HG03280 (cell line): Measurements from ENCODE around the gene ODAM.
"Not testable (repeated sequence)": the region's sequence is repeated elsewhere in the genome, so short reads cannot be mapped to it uniquely, and the experiment has no call there.

Experiments used
- ATAC-seq: cut with Tn5 transposase; IDR thresholded peaks from one replicate; pipeline ENCODE4 v1.9.1; 2021; ENCODE audit warnings: mild to moderate bottlenecking, moderate library complexity; ENCODE audit not compliant: unreplicated experiment

Gene ODAM, protein sequence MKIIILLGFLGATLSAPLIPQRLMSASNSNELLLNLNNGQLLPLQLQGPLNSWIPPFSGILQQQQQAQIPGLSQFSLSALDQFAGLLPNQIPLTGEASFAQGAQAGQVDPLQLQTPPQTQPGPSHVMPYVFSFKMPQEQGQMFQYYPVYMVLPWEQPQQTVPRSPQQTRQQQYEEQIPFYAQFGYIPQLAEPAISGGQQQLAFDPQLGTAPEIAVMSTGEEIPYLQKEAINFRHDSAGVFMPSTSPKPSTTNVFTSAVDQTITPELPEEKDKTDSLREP

DNA sequence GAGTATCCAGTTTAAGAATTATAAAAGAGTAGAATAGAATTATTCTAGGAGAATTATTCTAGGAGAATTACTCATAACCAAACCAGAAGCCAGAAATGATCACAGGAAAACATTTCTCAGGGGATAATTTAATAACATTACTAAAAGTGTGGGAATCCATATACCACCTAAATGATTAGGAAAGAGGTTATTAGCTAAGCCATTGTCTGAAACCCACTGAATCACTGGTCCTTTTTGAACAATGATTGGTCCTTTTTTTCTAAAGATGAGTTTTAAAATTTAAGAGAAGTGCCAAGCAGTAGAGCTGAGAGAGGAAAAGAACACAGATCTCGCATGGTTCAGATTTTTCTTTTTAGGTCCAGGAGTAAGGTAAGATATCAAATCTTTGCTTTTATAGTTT lies at the start of gene ODAM:
ODAM (plus strand) TSS at position 301 of the 400 bp plus-strand sequence. CDS start 819 bp downstream, outside the sequence.
- no peak for ATAC-seq

DNA sequence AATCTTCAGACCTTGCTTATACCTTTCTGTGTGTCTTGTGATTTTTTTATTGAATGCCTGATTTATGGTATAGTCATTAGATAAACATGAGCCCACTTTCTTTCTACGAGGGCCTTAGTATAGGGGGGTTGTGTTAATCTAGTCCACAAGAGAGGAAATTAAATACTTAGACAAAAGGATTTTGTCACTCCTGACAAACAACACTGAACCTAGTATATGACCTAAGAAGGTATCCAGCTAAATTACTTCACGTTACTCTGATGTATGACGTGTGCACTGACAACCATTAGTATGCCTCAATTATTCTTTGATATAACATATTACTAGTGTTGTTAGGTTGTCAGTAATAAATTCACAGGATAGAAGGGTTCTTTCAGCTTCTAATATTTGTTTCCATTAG lies 44.3 kb upstream of the ODAM start:
- no peak for ATAC-seq

DNA sequence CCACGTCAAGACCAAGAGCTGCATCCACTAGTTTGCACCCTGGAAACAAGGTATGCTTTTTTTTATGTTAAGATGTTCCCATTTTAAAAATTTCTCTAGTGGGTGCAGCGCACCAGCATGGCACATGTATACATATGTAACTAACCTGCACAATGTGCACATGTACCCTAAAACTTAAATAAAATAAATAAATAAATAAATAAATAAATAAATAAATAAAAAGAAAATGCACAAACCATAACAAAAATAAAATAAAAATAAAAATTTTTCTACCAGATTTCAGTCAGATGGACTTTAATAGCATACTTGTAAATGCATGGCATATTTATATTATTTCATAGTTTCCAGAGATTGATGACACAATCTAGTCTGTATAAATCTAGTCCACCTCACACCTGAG lies 43.4 kb upstream of the ODAM start:
- no peak for ATAC-seq

DNA sequence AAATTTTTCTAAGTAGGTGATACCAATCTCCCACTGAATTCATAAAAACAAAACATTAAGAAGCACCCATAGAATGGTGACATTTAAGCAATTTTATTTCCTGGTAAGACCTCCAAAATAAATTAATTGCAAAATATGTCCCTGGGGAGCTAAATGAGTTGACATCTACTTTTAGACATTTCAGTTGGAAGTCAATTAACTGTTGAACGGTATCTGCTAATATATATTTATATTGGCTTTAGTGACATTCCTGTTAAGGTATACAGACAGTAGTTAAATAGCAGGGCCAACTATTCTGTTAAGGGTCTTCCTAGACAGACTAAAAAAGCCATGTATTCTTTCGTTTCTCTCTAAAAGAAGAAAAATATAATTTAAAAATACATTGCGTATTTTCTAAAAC lies 41.6 kb upstream of the ODAM start, which contains the start of gene PRR27:
PRR27 (plus strand) TSS at position 301 of the 400 bp plus-strand sequence. CDS start 139 bp downstream, outside the sequence.
- ATAC-seq: no peak

DNA sequence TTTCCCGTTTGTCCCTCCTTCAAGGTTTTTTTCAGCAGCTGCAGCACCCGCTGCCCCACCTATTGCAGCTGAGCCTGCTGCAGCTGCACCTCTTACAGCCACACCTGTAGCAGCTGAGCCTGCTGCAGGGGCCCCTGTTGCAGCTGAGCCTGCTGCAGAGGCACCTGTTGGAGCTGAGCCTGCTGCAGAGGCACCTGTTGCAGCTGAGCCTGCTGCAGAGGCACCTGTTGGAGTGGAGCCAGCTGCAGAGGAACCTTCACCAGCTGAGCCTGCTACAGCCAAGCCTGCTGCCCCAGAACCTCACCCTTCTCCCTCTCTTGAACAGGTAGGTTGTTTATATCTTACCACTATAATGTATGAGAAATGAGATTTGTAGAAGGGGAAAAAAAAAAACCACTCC lies 36.9 kb upstream of the ODAM start:
- no peak for ATAC-seq

DNA sequence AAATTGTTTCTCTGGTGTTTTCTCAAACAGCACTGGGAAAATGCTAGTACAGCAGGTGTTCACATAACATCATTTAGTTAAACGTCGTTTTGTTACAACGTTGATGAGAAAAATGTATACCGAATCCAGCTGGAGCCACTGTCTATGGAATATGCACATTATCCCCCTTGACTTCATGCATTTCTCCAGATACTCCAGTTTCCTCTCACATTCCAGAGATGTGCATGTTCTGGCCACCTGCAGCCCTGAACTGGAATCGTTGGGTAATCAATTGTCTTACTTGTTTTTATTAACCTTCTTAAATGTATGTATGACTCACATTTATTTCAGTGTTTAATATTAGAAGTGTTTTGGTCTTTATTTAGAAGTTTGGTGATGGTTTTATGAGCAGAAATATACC lies 18.4 kb upstream of the ODAM start:
- ATAC-seq: no peak

DNA sequence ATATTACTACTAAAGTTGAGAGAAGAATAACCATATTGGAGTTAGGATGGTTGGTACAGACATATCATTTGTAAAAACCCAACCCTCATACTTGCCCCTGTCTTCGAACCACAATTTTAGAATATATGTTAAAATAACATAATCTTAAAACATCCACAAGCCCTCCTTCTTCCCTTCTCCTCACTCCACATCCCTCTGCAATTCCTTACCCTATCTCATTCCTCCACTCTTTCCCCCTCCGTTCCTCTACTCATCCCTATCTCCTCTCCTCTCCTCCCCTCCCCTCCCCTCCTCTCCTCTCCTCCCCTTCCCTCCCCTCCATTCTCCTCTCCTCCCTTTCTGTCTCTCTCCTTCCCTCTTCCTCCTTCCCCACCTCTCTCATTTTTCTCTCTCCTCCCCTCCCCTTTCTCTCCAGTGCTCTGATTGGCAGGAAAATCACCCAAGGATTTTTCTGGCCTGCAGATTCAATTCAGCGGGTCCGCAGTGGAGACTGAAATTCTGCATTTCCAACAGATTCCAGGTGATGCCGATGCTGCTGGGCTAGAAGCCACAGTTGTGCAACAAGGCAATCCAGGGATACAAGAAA lies 17.4 kb upstream of the ODAM start:
- no peak for ATAC-seq

DNA sequence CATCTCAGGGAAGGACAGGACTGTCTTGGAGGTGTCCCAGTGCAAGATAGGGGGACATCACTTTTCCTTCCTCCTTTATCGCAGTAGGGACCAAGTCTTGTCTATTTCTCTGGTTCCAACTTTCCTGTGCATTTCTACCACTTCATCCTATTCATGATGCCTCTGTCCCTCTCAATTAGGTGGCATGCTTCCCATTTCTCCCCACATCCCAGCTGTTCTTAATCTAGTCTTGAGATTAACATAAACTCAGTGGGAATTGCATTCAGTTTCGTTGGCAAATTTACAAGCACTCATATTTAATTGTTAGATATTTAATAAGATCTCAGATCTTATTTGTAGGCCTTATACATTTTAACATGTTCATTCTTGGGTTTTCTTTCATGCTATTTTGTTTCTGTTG lies 15.7 kb upstream of the ODAM start:
- no peak for ATAC-seq

DNA sequence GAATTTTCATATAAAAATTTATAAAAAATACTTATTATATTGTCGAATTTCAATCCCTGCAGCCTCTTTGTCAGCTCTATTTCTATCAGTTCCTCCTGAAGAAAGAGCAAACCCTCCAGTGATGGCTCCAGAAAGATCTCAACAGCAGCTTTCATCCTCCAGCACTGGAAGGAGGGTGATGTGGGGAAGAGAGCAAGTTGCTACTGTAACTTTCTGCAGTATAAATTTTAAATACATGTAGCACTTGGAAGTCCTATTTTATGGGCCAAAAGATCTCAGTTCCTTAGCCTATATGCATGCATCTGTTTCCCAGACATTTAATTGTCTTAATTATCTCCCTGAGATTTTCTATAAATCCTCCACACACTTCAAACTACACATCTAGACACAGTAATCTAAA lies 13.7 kb upstream of the ODAM start:
- ATAC-seq: no peak

DNA sequence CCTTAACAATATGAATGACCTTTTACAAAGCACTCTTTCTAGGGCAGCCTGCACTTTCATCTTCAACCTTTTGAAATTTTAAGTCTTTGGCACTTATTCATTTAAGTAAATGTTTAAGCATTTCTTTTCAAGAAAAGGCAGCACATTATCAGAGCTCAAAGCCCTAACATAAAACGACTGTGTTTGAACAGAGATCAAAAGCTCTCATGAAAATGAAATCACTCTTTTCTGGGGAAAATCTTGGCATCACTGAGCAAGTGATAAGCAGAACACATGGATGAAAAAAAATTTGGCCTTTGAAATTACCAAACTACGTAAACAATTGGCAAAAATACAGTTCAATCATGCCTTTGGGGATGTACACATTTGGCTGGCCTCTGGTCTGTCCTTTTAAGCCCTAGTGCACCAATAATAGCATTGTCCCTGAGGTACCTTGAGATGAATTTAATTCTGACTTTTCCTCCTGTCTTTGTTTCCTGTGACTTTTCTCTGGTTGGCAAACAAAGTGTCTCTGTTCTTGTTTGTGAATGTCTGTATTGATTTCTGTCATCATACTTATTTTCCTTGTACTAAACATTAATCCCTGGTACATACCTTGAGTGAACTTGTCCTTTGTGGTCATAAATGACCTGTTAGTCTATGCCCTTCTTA lies 12.9 kb upstream of the ODAM start:
- no peak for ATAC-seq

DNA sequence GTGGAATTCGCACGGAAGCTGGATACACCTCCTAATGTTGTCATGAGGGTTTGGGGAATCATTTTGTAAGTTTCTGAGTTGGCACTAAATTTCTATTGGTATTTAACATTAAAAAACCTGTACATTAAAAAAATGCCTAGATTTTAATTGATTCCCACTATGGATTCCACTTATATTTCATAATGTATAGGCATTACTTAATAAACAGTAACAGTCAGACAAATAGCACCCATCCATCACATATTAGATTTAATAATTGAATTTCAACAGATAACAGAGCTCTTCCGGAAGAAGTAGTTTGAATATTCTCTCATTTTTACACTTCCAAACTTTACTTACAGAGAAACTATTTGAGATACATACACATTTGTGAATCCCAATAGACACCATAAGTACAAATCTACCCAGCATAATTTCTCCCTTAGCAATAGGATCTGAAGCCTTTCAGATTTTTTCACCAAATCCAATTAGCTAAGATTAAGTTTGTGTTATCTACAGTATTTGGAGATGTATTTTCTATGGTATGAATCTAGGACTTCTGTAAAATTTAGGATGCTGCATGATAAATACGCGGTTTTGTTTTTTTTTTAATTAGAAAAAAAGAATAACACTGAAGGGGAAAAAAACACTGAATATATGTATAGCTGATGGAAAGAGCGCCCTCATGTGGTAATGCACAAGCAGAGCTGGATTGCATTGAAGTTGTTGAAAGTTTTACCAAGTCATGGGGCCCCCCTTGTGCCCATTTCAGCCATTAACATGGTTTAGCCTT lies 12.2 kb upstream of the ODAM start:
- ATAC-seq: peak; percentile 78

DNA sequence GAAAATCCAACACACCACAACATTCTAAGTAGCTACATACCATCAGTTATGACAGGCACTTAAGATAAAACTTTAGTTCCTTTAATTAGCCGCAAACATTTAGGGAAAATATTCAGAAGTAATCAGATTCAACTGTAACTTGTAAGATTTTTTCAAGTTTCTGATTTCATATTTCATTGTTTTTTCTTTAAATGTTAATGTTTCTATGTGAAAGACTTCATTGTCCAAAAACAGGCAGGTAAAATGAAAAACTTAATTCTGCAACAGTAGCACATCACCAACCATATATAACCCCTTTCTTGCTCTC lies 11.6 kb upstream of the ODAM start:
- ATAC-seq: no peak

DNA sequence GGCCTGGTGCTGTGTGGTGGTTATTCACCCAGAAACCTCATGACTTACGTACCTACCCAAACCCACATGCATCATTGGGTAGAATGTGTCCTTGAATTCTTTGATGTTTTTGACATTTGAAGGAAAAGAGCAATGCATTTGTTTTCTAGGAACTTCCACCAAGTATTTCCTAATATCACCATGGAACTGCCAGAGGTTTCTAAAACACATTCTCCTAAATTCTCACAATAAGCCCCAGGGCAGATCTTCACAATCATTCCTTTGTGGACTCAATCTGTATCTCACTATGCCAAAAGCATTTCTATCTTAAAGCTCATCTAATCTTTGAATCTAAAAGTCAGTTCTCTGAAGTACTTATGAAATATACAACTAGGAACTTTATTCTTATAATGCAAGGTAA lies 8.3 kb upstream of the ODAM start:
- ATAC-seq: no peak

DNA sequence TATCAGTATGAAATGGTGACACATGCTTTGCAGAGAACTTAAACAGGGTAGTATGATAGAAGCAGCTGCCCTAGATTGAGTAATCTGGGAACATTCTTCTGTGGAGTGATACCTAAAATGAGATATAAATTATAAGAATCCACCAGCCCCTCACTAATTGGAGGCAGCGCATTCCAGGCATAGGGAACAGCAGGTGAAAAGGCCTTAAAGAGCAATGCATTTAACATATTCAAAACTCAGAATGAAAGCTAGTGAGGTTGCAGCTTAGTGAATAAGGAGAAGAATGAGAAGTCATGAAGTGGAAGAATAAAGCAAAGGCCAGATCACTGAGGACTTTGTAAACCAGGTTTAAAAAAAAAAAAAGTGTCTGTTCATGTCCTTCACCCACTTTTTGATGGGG lies 4.9 kb upstream of the ODAM start:
- no peak for ATAC-seq

DNA sequence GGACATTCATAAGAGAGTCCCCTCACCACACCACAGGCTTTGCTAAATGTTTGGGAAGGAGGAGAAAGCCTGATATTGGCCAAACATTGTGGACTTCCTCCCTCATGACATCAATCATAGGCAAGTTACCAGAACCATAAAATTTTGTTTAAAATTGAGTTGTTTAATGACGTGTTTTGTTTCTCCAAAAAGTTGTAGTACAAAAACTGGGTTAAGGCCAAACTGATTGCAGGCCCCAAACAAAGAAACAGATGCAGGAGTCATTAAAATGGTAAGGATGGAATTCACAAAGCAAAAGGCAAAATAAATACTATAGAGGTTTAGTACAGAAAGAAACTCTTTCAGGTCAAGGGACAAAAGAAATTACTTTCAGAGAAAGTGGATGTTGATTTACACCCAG lies 3.9 kb upstream of the ODAM start:
- no peak for ATAC-seq

DNA sequence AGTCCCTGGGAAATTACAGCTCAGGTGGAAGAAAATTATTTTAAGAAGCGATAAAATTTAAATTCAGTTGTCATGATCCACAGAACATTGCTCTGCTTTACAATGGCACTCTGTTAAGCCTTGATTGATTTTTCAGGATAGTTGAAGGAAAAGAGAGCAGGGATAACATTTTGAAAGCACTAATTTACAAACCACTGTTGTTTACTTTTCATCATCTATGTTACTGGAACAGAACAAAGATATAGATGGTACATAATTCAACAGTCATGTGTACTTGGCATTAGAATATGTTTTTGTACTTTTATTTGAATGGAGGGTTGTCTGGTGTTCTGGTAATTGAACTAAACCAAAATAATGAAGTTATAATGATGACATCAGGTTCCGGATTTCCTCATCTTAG lies 2.6 kb upstream of the ODAM start:
- ATAC-seq: no peak

DNA sequence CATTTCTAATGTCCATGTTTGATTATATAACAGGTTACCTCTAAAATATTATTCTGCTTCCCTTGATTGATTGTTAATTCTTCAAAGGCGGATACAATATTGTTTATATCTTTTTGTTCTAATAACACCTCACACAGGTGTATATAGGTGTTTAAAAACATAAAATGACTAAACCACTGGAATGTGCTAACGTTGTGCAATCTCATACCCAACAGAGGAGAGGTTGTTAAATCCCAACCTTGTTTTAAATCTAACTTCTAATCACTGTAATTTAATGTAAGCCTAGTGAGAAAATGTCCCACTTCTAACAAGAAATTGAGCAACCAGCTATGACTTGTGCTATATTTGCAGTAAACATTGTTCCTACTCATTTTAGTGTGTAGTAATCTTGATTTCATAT lies 1.3 kb downstream of the ODAM start:
- ATAC-seq: no peak

DNA sequence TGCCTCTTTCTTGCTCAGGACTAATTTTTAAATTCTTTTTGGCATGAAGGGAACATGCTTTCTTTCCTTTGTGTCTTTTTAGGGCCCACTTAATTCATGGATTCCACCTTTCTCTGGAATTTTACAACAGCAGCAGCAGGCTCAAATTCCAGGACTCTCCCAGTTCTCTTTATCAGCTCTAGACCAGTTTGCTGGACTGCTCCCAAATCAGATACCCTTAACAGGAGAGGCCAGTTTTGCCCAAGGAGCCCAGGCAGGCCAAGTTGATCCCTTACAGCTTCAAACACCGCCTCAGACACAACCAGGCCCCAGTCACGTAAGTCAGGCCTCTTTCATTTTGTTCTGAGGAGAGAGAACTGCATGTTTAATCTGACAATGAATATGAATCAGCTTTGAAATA lies 2.3 kb downstream of the ODAM start:
- ATAC-seq: no peak

DNA sequence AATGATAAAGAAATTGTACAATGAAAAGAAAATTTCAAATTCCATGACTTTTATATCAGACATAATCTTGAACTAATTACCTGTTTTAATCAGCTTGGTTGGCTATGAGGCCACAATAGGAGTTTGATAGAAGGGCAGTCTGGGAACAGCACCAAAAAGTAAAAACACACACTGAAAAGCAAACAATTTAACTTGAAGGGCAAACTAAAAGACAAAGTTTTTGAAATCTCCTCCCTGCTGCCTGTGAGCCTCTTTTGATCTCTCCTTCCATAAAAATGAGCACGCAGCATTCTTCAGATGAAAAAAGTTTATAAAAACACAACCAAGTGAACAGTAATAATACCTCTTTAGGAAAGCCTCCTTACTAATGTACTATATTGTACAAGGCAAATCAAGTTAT lies 8.1 kb downstream of the ODAM start:
- no peak for ATAC-seq

DNA sequence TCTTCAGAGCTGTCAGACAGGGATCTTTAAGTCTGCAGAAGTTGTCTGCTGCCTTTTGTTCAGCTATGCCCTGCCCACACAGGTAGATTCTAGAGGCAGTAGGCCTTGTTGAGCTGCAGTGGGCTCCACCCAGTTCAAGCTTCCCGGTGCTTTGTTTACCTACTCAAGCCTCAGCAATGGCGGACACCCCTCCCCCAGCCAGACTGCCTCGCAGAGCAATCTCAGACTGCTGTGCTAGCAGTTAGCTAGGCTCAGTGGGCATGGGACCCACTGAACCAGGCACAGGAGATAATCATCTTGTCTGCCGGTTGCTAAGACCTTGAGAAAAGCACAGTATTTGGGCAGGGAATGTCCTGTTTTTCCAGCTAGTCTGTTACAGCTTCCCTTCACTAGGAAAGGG lies 17.2 kb downstream of the ODAM start:
- ATAC-seq: not testable (repeated sequence)

DNA sequence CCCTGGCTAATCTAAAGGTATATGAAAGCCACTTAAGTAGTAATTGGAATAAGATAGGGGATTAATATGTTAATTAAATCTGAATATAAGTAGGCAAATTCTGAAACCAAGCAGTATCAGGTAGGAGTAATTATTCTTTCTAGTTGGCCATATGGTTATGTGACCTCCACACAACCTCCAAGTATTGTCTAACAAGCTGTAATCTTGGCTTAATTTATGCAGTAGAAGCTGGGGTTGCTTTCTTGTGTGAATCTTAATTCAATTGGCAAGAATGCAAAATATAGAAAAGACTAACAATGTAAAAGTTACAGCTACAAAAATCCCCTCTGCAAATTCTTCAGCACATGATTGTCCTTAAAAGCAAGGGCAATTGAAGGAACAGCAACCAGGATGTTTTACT lies 20.6 kb downstream of the ODAM start:
- not testable (repeated sequence) for ATAC-seq

DNA sequence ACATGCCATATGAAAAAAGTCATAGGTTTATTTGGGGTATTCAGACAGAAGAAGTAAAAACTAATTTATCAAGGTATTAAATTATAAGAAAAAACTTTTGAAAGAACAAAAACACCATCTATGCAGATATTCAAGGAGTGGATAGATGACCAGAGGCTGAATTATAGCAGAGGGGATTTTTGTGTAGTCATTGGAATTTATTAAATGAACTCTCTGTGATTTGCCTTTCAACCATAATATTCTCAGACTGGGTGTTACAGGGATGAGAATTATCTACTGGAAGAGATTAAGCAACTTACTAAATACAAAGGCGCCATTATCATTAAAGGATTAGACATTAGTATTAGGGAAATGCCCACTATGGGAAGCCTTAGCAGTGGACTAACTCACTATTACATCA lies 21.0 kb downstream of the ODAM start:
- not testable (repeated sequence) for ATAC-seq
